ENCODE results near the gene RNF187.

Gene RNF187

DNA sequence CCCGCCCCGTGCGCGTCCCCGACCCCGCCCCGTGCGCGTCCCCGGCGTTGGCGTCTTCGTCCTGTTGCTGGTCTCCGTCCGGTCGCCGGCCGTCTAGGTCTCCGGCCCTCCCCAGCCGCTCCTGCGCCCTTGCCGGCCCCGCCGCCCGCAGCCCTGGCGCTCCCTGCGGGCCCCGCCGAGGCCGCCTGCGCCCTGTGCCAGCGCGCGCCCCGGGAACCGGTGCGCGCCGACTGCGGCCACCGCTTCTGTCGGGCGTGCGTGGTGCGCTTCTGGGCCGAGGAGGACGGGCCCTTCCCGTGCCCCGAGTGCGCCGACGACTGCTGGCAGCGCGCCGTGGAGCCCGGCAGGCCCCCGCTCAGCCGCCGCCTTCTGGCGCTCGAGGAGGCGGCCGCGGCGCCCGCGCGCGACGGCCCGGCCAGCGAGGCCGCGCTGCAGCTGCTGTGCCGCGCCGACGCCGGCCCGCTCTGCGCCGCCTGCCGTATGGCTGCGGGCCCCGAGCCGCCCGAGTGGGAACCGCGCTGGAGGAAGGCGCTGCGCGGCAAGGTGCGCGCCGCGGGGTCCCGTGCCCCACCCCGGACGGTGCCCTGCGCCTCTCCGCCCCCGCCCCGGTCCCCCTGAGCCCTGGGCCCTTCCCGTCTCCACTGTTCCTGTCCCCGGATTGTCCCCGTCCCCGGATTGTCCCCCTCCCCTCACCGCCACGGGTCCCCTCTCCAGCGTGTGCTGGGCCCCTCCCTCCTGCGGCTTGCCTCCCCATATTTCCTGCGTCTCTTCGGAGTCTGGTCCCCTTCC, at the start of gene RNF187:
Gene RNF187, plus strand, starts transcription at position 47 of the 789 bp plus-strand sequence.
- peak; percentile 67 for DNase-seq

DNA sequence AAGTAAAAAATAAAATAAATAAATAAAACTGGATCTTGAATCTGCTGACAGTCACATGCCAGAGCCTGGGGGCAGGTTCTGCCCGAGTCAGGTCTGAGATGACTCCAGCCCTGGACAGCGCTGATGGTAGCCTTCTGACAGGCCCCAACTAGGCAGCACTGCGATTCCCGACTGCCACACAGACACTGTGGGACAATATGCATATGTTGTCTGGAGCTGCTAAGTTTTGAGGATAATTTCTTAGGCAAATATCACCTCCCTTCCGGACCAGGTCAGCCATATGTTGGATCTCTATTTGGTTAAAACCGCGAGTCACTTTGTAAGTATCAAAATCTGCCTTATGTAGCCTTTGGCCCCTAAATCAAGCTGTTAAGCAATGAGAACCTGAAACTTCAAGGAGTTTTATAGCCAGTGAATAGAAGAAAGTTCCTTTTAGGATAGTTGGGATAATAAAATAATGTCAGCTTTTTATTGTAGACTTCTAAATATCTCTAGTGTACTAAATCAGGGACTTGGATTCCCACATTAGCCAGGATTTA, 49.7 kb upstream of the RNF187 start:
- DNase-seq = no peak

DNA sequence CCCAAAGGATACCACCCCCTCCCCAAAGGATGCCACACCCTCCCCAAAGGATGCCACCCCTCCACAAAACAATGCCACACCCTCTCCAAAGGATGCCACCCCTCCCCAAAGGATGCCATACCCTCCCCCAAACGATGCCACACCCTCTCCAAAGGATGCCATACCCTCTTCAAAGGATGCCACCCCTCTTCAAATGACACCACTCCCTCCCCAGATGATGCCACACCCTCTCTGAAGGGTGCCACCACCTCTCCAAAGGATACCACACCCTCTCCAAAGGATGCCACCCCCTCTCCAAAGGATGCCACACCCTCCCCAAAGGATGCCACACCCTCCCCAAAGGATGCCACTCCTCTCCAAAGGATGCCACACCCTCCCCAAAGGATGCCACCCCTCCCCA, 48.9 kb upstream of the RNF187 start:
- DNase-seq = no peak

DNA sequence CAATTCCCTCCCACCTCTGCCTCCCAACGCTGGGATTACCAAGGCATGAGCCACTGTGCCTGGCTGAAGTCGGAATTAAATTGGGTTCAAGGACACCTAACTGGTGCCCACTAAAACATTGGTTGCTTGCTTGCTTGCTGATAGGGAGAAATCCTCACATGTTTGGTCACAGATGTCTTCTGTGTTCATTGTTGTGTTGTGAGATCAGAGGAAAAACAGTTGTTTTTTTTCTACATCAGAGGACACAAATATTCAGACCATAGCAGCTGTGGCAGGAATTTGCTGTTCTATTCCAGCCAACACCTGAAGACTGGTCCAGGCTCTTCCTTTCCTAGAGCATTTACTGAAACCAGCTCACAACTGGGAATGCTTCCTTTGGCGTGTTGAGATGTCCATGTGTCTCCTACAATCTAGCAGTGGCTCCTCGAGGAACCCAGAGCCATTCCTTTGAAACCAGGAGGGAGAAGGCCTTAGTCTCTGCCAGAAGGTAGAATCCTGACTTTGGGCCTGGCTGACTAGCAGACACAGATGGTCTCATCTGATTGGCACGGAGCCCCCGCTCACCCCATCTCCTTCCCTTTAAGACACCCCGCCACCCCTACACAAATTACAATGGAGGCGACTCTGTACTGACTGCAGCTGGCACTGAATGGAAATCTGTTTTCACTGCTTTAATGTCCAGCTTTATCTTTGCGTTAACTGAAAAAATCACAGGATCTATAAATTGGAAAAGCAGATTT, 46.3 kb upstream of the RNF187 start:
- DNase-seq = no peak

DNA sequence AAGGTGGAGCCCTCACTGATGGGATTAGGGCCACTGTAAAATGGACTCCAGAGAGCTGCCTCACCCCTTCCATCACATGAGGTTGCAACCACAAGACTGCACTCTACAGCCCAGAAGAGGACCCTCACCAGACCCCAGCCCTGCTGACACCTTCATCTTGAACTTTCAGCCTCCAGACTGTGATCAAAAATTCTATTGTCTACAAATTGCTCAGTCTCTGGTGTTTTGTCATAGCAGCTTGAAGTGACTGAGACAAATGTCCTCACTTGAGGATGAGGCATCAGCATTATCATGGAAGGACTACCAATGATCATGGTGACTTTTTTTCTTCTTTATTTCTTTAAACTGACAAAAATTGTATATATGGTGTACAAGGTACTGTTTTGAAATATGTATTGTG, 43.8 kb upstream of the RNF187 start:
- DNase-seq = no peak

DNA sequence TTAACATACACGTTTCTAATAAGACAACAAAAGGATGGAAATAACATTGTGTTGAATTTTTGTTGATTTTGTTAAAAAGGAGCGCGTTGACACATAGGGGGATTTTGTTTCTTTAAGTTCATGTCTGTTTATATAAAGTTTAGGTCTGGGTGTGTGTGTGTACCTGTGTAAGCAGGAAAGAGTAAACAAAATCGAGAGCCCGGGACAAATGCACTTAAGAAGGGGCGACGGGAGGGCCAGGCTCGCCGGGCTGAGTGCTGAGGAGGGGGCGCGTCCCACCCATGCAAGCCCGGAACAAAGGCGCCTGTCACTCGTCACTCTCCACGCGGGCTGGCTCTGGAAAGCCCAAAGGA, 41.7 kb upstream of the RNF187 start:
- no peak for DNase-seq

DNA sequence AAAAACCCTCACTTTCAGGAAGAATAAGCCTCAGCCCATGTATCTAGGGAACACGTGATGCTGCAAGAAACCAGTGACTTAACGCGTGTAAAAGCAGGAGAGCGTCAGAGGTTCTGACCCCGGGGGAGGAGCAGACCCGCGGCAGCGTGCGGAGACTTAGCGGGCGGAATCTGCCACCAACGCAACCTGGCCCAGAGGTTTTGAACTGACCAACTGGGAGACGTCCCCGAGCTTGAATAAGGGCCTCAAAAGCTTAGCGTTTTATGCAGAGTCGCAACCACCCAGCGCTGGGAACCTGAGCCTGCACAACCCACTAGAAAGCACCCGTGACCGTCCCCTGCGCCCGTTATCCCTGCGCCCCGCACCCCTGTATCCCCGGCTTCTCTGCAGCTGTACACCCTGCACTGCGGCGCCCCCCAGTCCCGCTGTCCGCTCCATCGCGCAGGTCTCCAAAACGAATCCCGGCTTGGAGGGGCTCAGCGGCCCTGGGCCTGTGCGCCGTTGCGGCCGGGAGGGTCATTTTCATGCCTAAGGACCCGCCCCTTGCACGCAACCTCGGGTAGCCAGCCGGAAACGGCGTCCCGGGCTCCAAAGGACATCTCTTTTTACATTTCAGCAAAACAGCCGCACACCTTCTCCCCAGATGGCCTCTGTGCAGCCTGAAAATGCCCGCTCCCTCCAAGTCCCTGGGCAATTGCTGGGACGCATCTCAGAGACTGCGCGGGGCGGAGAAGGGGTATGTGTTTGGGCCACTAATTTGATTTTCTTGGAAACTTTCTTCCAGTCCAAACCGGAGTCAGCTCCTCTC, 41.1 kb upstream of the RNF187 start:
- DNase-seq = no peak

DNA sequence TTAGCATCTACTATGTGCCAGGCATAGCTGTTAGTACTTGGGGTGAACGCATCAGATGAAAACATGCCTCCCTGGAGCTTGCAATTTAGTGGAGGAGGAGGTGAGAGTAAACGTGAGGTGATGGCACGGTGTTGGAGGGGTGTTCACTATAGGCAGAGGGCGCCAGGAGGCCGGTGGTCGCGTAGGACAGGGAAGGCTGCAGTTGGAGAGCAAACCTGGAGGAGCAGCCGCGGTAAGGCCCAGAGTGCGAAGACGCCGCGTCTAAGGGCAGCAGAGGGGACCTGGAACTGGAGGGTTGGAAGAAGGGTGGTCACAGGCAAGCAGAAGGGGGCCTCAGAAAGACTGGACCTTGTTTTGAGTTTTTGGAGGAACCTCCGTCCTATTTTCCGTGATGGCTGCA, 40.3 kb upstream of the RNF187 start:
- no peak for DNase-seq

DNA sequence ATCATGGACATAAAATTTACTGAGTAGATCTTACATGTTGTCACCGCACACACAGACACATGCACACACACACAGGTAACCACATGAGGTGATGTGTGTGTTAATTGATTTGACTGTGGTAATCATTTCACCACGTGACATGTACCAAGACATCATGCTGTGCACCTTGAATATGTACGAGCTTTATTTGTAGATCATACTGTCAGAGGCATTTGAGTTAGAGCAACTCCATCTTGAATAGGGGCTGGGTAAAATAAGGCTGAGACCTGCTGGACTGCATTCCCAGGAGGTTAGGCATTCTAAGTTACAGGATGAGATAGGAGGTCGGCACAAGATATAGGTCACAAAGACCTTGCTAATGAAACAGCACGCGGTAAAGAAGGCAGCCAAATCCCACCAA, 38.8 kb upstream of the RNF187 start:
- no peak for DNase-seq

DNA sequence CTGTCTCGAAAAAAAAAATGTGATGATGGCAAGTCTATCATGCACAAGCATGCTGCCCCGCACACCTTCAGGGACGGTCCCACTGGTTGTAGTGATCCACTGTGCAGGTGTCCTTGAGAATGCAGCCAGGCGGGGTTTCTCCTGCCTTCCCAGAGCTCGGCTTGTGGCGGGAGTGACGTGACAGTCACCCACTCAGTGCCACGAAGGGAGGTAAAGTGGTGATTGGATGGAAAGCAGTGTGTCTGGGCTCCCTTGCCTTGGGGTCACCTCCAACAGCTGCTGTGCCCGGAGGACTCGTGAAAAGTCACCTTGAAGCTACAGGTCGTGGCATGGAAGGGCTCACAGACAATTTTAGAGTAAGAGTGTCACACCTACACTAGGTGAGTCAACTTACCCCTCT, 37.0 kb upstream of the RNF187 start:
- no peak for DNase-seq

DNA sequence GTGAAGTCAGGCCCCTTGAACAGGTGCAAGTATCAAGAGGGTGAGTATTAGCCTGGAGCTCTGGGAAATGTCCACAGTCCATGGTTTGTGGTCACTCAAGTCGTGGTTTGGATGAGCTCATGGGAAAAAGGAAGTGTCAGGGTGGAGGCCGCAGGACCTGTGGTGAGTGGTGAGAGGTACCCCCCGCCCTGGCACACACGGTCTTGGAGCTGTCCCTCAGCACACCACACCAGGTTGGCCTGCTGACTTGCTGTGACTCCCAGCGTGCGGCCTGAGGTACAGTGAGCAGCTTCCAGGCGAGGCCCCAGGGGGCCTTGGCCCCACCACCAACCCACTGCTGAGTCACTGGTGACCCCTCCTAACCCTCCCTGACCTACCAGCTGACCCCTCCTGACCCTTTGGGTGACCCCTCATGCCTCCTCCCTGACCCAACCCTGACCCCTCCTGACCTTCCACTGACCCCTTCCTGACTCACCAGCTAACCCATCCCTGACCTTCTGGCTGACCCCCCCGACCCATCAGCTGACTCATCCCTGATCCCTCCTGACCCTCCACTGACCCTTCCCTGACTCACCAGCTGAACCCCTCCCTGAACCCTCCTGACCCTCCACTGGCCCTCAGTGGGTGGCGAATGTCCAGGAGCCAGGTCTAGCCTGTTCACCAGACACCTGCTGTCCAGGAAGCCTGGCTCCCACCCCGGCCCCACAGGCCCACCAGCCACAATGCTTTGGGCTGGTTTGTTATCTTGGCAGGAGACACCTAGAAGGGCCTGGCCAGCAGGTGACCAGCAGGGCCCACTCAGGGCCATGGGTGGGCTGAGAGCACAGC, 34.8 kb upstream of the RNF187 start:
- DNase-seq = no peak

DNA sequence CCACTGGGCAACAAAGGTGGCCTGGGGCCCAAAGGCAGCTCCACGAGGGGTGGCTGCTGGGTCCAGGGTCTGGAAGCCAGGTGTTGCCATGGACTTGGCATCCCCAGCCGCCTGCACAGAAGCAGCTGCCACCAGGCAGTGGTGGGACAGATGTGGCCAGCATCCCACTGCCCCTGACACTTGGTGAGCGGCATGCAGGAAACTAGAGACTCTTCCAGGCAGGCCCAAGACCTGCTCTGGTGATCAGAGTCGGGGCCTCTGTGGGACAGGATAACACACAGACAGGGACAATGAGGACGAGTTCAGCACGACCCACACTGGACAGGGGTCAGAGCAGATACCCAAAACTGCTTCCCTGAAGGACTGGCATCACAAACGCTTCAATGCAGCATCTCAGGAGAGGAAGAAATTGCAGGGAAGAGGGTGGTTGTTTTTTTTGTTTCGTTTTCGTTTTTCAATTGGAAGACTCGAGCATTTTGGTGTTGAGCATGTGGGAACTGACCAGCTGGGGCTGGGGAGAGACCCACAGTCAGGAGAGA, 34.1 kb upstream of the RNF187 start:
- DNase-seq = no peak

DNA sequence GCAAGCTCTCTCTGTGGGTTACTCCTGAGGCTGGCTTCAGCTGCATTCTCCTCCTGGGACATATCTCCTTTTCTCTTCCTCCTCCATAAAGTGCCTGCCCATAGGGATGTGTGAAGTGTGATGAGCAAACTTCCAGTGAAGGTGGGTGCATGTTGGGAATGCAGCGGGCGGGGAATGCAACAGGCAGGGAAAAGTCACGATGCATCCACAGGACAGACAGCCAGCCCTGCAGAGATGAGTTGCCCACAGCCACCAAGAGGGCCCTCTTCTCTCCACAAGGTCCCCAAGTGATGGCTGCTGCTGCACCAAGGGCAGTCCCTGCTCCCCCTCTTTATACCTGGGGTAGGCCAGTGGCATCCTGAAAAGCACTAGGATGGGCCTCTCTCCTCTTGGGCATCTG, 33.6 kb upstream of the RNF187 start:
- no peak for DNase-seq

DNA sequence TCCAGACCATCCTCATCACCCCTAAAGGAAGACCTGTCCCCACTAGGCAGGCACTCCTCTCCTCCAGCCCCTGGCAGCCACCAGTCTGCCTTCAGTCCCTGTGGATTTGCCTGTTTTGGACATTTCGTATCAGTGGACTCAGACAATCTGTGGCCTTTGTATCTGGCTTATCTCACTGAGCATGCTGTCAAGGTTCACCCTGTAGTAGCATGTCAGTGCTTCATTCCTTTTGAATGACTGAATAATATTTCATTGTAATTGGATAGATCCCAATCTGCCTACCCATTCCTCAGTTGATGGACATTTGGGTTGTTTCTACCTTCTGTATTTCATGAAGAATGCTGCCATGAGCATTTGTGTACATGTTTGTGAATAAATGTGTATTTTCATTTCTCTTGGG, 32.9 kb upstream of the RNF187 start:
- DNase-seq = no peak

DNA sequence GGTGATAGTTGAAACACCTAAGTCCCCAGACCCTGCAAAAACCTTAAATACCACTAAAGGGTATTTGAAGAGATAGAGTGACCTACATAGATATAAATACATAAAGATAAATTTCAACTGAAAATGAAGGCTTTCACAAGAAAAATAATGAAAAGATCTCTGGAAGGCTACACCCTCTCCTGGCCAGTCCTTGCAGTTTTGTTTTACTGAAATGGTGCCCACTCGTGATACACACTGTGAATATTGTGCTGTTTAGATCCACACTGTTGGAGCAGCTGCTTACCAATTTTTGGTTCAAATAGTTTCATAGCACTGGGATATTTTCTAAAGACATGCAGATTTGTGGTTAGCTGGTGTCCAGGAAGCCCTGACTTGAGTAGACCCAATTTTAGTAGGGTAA, 31.5 kb upstream of the RNF187 start:
- DNase-seq = peak; percentile 36

DNA sequence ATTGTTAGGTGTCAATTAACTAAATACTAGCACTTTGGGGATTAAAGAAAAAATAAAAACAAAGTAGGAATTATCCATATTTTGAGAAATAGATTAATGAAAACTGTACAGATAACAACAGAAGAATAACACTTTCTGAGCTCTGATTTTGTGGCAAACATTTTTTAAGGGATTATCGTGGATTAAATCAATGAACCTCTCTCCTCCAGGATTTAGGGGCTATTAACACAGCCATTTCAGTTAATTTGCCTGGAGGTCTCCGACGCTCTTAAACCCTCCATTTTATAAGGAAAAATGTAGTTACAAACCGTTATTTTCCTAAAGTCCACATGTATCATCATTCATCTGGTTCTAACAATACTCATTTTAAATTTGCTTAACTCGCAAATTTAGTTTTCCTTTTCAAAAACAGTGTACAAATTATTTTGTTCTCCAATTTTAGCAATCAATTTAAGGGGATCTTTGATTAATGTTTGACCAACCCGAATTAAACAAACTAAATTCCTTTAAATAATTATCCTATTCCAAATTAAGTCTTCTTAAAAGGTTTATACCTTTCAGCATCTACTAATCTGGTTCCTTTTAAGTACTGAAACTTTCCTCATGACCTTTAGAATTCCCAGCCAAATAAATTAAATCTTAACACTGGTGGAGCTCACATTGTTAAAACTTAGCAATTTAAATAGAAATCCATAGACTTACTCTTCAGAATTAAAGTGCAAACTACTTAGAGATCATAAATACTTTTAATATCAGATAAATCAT, 30.7 kb upstream of the RNF187 start:
- DNase-seq = peak; percentile 81

DNA sequence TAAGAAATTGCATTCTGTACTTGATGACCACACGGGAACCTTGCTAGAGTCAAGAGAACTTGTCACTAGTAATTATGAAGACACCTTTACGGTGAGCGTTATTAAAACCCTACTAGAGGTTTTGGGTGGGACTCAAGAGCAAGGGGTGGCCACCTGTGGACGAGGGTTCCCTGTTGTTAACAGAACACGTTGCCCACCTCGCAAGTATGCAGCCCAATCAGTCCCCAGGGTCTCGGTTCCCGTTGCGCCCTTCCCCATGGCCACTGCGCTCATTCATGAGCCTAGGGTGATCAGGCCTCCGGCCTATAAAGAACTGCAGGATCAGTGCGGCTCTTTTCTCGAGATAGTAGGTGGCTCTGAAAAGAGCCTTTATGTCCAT, 30.2 kb upstream of the RNF187 start:
- peak; percentile 93 for DNase-seq

DNA sequence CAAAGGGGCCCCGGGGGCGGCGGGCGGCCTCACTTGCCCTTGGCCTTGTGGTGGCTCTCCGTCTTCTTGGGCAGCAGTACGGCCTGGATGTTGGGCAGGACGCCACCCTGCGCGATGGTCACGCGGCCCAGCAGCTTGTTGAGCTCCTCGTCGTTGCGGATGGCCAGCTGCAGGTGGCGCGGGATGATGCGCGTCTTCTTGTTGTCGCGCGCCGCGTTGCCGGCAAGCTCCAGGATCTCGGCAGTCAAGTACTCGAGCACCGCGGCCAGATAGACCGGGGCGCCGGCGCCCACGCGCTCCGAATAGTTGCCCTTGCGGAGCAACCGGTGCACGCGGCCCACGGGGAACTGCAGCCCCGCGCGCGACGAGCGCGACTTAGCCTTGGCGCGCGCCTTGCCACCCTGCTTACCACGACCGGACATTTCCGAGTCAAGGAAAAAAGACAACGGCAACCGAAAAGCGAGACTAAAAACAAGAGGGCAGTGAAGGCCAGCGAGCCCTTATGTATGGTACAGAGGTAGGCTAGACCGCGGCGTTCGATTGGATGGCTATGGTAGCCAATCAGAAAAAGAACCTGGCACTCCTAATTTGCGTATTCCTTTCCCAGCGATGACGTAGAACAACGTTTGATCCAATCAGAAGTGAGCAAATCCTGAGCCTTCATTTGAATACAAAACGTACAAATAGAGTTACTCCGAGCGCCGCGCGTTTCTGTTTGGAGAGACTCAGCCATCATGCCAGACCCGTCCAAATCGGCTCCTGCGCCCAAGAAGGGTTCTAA, 29.6 kb upstream of the RNF187 start:
- DNase-seq = peak; percentile 100

DNA sequence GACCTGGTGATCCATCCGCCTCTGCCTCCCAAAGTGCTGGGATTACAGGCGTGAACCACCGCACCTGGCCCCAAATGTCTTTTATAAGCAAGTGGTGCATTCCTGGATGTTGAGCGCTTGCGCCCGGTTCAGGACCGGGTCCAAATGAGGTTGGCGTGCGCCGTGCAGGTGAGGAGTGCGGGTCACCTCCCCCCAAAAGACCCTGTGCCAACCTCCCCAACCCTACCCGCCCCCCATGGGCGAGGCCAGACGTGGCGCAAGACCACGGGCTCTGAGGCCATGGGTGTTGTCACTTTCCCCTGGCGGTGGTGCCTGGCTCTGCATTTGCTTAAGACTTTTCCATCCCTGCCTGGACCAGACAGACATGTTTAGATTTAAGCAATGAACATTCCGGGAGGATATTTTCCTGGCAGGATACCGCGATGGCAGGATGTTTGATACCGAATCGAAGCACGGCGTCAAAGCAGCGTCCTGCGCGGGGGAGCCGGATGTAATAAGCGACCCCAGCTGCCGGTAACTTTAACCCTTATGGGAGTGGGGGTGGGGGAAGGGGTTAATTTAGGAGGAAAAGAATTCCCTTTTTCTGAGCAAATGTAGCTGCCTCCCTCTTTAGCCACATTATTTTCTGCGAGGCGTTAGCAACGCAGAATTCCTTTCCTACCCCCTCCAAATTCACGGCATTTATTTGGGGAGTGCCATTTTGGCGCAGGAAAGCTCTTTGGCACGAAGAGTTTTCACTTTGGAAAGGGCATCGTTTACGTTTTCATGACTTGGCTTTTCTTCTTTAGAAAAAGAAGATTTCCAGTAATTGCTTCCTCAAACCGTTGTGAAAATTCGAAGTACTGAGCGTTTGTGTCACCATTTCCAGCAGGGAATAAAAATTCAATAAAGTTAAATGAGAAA, 27.8 kb upstream of the RNF187 start:
- peak; percentile 96 for DNase-seq

DNA sequence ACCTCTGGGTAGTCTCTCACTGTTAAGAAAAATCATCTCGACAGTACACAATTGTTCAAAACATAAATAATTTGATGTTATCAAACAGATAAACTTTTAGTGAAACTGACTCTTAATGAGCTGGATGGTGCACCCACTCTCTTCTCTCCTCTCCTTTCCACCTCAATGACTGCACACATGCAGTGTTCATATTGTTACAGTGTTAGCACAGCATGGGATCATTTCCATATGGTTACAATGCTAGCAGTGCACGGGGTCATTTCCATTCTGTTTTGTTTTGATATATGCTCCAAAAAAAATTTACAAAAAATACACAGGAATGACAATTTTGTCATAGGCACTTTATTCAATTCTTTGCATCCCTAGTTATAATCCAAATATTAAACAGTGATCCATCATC, 26.4 kb upstream of the RNF187 start:
- no peak for DNase-seq
